ENCODE data around the gene B4GAT1. TPM values are rescaled to one million over a fixed set of nuclear protein-coding genes. Genes with fewer than 3 reads are reported as not detected.
A peak's percentile ranks its signal among the peaks of the same experiment; 100 is the strongest.
"Not testable (repeated sequence)": the region's sequence is repeated elsewhere in the genome, so short reads cannot be mapped to it uniquely, and the experiment has no call there.

B4GAT1 gene
- polyA plus RNA-seq, 1 experiment = 15.9 TPM

- DNase-seq (ENCODE audit: low read depth, low spot score) = no peak
- TF ChIP-seq, protein P1, sequence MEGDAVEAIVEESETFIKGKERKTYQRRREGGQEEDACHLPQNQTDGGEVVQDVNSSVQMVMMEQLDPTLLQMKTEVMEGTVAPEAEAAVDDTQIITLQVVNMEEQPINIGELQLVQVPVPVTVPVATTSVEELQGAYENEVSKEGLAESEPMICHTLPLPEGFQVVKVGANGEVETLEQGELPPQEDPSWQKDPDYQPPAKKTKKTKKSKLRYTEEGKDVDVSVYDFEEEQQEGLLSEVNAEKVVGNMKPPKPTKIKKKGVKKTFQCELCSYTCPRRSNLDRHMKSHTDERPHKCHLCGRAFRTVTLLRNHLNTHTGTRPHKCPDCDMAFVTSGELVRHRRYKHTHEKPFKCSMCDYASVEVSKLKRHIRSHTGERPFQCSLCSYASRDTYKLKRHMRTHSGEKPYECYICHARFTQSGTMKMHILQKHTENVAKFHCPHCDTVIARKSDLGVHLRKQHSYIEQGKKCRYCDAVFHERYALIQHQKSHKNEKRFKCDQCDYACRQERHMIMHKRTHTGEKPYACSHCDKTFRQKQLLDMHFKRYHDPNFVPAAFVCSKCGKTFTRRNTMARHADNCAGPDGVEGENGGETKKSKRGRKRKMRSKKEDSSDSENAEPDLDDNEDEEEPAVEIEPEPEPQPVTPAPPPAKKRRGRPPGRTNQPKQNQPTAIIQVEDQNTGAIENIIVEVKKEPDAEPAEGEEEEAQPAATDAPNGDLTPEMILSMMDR (IDR thresholded peaks at IDR 0.05; ENCODE audit: low read depth, low read length) = no peak
- H3K27me3 ChIP-seq (ENCODE audit: control insufficient read depth, insufficient read depth, low read length) = no peaks in the 10 kb centered on the region
- POLR2A ChIA-PET = interaction anchor here (0.6 to 2.1 kb wide), 5 partner anchors 8 to 133 kb away, joined by 3 to 15 read pairs (median 4); partner anchors contain the start of genes CD248 and RIN1
- no peaks in the 10 kb centered on the region; the same call in 1 of the 2 replicates for H3K9me3 ChIP-seq (ENCODE audit: control insufficient read depth, insufficient read depth, low read length)
- peak overlapping the region; percentile 47 for H3K27ac ChIP-seq (ENCODE audit: low read depth, low read length)
- CTCF ChIA-PET = interaction anchor here (1.3 to 1.4 kb wide), 2 partner anchors 13 to 14 kb away, joined by 3 to 7 read pairs; no protein-coding TSS in a partner anchor
- no peak overlapping the region for H3K4me3 ChIP-seq (ENCODE audit: low read depth, low read length)
Observed at GRCh38 chr11:66325263-66325671, 22.2 kb downstream of the B4GAT1 start.

DNA sequence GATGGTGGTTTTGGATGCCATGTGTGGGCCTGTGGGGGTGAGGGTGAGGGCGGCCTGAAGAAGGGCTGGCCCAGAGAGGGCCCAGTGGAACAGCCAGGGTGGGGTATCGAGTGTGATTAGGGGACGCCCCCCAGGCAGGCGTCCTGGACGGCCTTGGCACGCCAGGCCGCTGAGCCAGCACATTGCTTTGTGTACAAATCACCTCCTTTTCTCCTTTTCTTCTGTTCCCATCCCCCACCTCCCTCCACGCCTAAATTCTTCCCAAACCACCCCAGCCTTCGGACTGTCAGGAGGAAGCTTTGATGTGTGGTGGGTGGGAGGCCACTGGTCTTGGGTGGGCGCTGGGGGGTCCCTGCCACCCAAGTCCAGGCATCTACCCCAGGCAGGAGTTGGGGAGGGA lies 22.8 kb downstream of the B4GAT1 start:
- CTCF ChIA-PET = interaction anchor here (1.3 to 1.4 kb wide), 2 partner anchors 12 to 13 kb away, joined by 3 to 7 read pairs; no protein-coding TSS in a partner anchor

GRCh38 chr11:66323684-66324083 lies 23.7 kb downstream of the B4GAT1 start:
- Histone ChIP-seq H3K9me3 (ENCODE audit: control insufficient read depth, insufficient read depth, low read length) (no peaks in the 10 kb centered on the region; the same call in 1 of the 2 replicates), H3K27ac (ENCODE audit: low read depth, low read length) (no peak overlapping the region), H3K27me3 (ENCODE audit: control insufficient read depth, insufficient read depth, low read length) (no peaks in the 10 kb centered on the region), H3K4me3 (ENCODE audit: low read depth, low read length) (no peak overlapping the region)
- ChIA-PET CTCF (interaction anchor here (1.4 kb wide), 1 partner anchor 12 kb away, joined by 7 read pairs; no protein-coding TSS in a partner anchor), POLR2A (interaction anchor here (2.1 kb wide), 1 partner anchor 11 kb away, joined by 15 read pairs; no protein-coding TSS in a partner anchor)
- DNase-seq (ENCODE audit: low read depth, low spot score) = no peak
- TF ChIP-seq, protein P1 (IDR thresholded peaks at IDR 0.05; ENCODE audit: low read depth, low read length) = no peak

More for the DNA sequence above, 22.8 kb downstream of the B4GAT1 start:
- no peak for DNase-seq (ENCODE audit: low read depth, low spot score)
- no peak overlapping the region for H3K4me3 ChIP-seq (ENCODE audit: low read depth, low read length)
- POLR2A ChIA-PET = interaction anchor here (1.0 to 2.1 kb wide), 4 partner anchors 8 to 35 kb away, joined by 3 to 15 read pairs (median 4); partner anchors contain the start of genes CD248 and RIN1
- TF ChIP-seq, protein P1 (IDR thresholded peaks at IDR 0.05; ENCODE audit: low read depth, low read length) = no peak
- H3K9me3 ChIP-seq (ENCODE audit: control insufficient read depth, insufficient read depth, low read length) = no peaks in the 10 kb centered on the region; the same call in 1 of the 2 replicates
- H3K27me3 ChIP-seq (ENCODE audit: control insufficient read depth, insufficient read depth, low read length) = no peaks in the 10 kb centered on the region
- peak overlapping the region; percentile 47 for H3K27ac ChIP-seq (ENCODE audit: low read depth, low read length)

DNA sequence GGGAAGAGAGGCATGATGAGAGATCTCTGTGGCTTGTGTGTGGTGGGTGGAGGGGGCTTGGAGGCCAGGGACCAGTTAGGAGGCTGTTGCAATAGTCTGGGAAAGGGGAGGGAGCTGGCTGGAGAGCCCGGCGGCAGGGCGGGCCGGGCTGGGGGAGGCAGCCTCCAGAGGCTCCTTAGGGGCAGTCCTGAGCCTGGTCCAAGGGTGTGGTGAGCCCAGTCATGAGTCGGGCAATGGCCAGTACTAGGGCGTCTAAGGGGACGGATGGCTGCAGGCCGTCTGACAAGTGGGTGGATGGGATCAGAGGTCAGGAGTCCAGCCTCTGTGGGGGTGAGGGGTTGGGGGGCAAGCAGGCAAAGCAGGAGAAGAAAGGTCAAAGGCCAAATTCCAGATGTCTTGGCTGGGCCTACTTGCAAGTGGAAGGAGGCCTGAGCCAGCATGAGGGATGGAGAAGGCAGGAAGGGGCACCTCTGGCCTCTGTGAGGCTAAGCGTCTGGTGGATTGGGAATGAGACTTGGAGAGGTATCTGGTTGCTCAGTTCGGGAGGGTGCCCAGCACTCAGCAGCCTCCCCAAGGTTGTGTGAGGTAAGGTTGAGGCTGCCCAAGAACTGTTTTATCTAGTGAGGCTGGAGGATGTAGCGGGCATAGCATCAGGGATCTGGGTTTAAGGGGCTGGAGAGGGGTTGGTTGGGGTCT lies 24.5 kb downstream of the B4GAT1 start:
- ChIA-PET CTCF (interaction anchor here (0.7 to 1.0 kb wide), 2 partner anchors 11 to 12 kb away, joined by 3 to 5 read pairs; no protein-coding TSS in a partner anchor), POLR2A (no interaction called here)
- Histone ChIP-seq H3K4me3 (ENCODE audit: low read depth, low read length) (no peak overlapping the region), H3K27ac (ENCODE audit: low read depth, low read length) (no peak overlapping the region), H3K27me3 (ENCODE audit: control insufficient read depth, insufficient read depth, low read length) (no peaks in the 10 kb centered on the region), H3K9me3 (ENCODE audit: control insufficient read depth, insufficient read depth, low read length) (no peaks in the 10 kb centered on the region; the same call in 1 of the 2 replicates)
- DNase-seq (ENCODE audit: low read depth, low spot score) = no peak
- TF ChIP-seq, protein P1 (IDR thresholded peaks at IDR 0.05; ENCODE audit: low read depth, low read length) = no peak

DNA sequence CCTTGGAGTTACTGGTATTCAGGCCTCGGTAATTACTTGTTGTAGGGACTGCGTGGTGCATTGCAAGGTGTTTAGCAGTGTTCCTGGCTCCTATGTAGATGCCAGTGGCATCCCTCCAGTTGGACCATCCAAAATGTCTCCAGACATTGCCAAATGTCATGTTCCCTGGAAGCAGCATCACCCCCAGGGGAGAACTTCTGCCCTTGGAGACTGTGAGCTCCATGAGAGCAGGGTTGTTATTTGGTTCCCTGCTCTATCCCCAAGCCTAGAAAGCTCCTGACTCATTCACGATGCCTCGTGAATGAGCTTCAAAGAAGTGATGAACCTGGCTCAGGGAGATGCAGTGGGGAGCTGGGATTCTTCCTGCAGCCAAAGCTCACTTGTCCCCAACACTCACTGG lies 25.8 kb downstream of the B4GAT1 start:
- TF ChIP-seq, protein P1 (IDR thresholded peaks at IDR 0.05; ENCODE audit: low read depth, low read length) = no peak
- H3K9me3 ChIP-seq (ENCODE audit: control insufficient read depth, insufficient read depth, low read length) = no peaks in the 10 kb centered on the region; the same call in 1 of the 2 replicates
- H3K27me3 ChIP-seq (ENCODE audit: control insufficient read depth, insufficient read depth, low read length) = no peaks in the 10 kb centered on the region
- H3K4me3 ChIP-seq (ENCODE audit: low read depth, low read length) = no peak overlapping the region
- ChIA-PET POLR2A (interaction anchor here (0.8 to 1.0 kb wide), 2 partner anchors 9 to 15 kb away, joined by 3 to 5 read pairs; partner anchors contain the start of gene RIN1), CTCF (interaction anchor here (1.0 kb wide), 1 partner anchor 9 kb away, joined by 4 read pairs; no protein-coding TSS in a partner anchor)
- H3K27ac ChIP-seq (ENCODE audit: low read depth, low read length) = no peak overlapping the region
- DNase-seq (ENCODE audit: low read depth, low spot score) = no peak

DNA sequence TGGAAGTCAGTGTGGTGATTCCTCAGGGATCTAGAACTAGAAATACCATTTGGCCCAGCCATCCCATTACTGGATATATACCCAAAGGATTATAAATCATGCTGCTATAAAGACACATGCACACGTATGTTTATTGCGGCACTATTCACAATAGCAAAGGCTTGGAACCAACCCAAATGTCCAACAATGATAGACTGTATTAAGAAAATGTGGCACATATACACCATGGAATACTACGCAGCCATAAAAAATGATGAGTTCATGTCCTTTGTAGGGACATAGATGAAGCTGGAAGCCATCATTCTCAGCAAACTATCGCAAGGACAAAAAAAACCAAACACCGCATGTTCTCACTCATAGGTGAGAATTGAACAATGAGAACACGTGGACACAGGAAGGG lies 26.7 kb downstream of the B4GAT1 start:
- H3K9me3 ChIP-seq (ENCODE audit: control insufficient read depth, insufficient read depth, low read length); POLR2A ChIA-PET; H3K27me3 ChIP-seq (ENCODE audit: control insufficient read depth, insufficient read depth, low read length); CTCF ChIA-PET; H3K4me3 ChIP-seq (ENCODE audit: low read depth, low read length); DNase-seq (ENCODE audit: low read depth, low spot score); H3K27ac ChIP-seq (ENCODE audit: low read depth, low read length): not testable (repeated sequence)

DNA sequence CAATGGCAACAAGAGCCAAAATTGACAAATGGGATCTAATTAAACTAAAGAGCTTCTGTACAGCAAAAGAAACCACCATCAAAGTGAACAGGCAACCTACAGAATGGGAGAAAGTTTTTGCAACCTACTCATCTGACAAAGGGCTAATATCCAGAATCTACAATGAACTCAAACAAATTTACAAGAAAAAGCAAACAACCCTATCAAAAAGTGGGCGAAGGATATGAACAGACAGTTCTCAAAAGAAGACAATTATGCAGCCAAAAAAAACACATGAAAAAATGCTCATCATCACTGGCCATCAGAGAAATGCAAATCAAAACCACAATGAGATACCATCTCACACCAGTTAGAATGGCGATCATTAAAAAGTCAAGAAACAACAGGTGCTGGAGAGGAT lies 27.1 kb downstream of the B4GAT1 start:
- H3K27me3 ChIP-seq (ENCODE audit: control insufficient read depth, insufficient read depth, low read length); CTCF ChIA-PET; DNase-seq (ENCODE audit: low read depth, low spot score); H3K4me3 ChIP-seq (ENCODE audit: low read depth, low read length); H3K27ac ChIP-seq (ENCODE audit: low read depth, low read length); POLR2A ChIA-PET; H3K9me3 ChIP-seq (ENCODE audit: control insufficient read depth, insufficient read depth, low read length): not testable (repeated sequence)
